Ishikawa (cell line): ENCODE data around the gene CLNK.

Experiments
- CEBPB ChIP-seq: IDR thresholded peaks from 2 replicates; pipeline ENCODE4 v1.6.1; 2012
- EGR1 ChIP-seq: IDR thresholded peaks from 2 replicates; pipeline ENCODE4 v1.6.1; 2012
- EP300 ChIP-seq: IDR thresholded peaks from 2 replicates; pipeline ENCODE4 v1.6.1; 2012; ENCODE audit warnings: borderline replicate concordance
- MAX ChIP-seq: IDR thresholded peaks from 2 replicates; pipeline ENCODE4 v1.6.1; 2012
- RAD21 ChIP-seq: IDR thresholded peaks from 2 replicates; pipeline ENCODE4 v1.6.1; 2012; ENCODE audit warnings: low read depth
- TAF1 ChIP-seq: IDR thresholded peaks from 2 replicates; pipeline ENCODE4 v1.6.1; 2012; ENCODE audit warnings: low read depth, mild to moderate bottlenecking
- TCF12 ChIP-seq: IDR thresholded peaks from 2 replicates; pipeline ENCODE4 v1.6.1; 2012; ENCODE audit warnings: low read depth
- TEAD4 ChIP-seq: IDR thresholded peaks from 2 replicates; pipeline ENCODE4 v1.6.1; 2012
- USF1 ChIP-seq: IDR thresholded peaks from 2 replicates; pipeline ENCODE4 v1.6.1; 2012
- YY1 ChIP-seq: IDR thresholded peaks from 2 replicates; pipeline ENCODE4 v1.6.1; 2012; ENCODE audit warnings: low read depth

- TF ChIP-seq EP300 (no peak), EGR1 (no peak), YY1 (no peak), RAD21 (no peak), TEAD4 (no peak), USF1 (no peak), TCF12 (no peak), MAX (no peak), CEBPB (no peak), TAF1 (no peak)
Measured at GRCh38 chr4:10581022-10581421, 103.5 kb downstream of the CLNK start.
